ENCODE measurements around the gene C17orf107. TPM values are rescaled to one million over a fixed set of nuclear protein-coding genes. Genes with fewer than 3 reads are reported as not detected.
A peak's percentile ranks its signal among the peaks of the same experiment; 100 is the strongest.
"Not testable (repeated sequence)": the region's sequence is repeated elsewhere in the genome, so short reads cannot be mapped to it uniquely, and the experiment has no call there.

The C17orf107 gene
- polyA plus RNA-seq (2013, experiment 1 of 4), result 1.4 TPM
- 2.0 TPM for polyA plus RNA-seq (2013, experiment 2 of 4)
- 1.4 TPM for polyA plus RNA-seq (2013, experiment 3 of 4)
- 1.5 TPM for polyA plus RNA-seq (2013, experiment 4 of 4)

GRCh38 chr17:4899341-4900230, at the start of gene C17orf107:
Gene C17orf107, plus strand, starts transcription at chr17:4899536. Its CDS starts 227 bp downstream, at chr17:4899763.
- Histone ChIP-seq H3K36me3 (ENCODE audit: control insufficient read depth, insufficient read depth, low read length) (peaks cover 17% of the 10 kb centered on the region), H3K27ac (ENCODE audit: insufficient read depth, low read depth, low read length, poor library complexity, severe bottlenecking) (no peak within 1 kb of the TSS), H3K4me3 (ENCODE audit: insufficient read depth, low read depth, low read length) (peak within 1 kb of the TSS; percentile 27), H3K9me3 (ENCODE audit: control insufficient read depth, low read length) (no peaks in the 10 kb centered on the region), H3K27me3 (ENCODE audit: control insufficient read depth, insufficient read depth, low read length, poor library complexity, severe bottlenecking) (no peaks in the 10 kb centered on the region), H3K4me1 (ENCODE audit: control insufficient read depth, insufficient read depth, low read length) (no peaks in the 10 kb centered on the region)
- WGBS, 2 experiments, result 70 to 74% methylated on average over 60 of the region's 60 CpGs

- H3K27me3 ChIP-seq (ENCODE audit: control insufficient read depth, insufficient read depth, low read length, poor library complexity, severe bottlenecking), result no peaks in the 10 kb centered on the region
- H3K27ac ChIP-seq (ENCODE audit: insufficient read depth, low read depth, low read length, poor library complexity, severe bottlenecking), result no peak overlapping the region
- H3K4me3 ChIP-seq (ENCODE audit: insufficient read depth, low read depth, low read length), result no peak overlapping the region
- peaks cover 14% of the 10 kb centered on the region for H3K4me1 ChIP-seq (ENCODE audit: control insufficient read depth, insufficient read depth, low read length)
- WGBS, 2 experiments, result 87 to 92% methylated on average over 2 of the region's 2 CpGs
- H3K9me3 ChIP-seq (ENCODE audit: control insufficient read depth, low read length), result no peaks in the 10 kb centered on the region
- H3K36me3 ChIP-seq (ENCODE audit: control insufficient read depth, insufficient read depth, low read length), result no peaks in the 10 kb centered on the region
Measured at GRCh38 chr17:4850246-4850645, 49.1 kb upstream of the C17orf107 start.

- Histone ChIP-seq H3K9me3 (ENCODE audit: control insufficient read depth, low read length) (no peaks in the 10 kb centered on the region), H3K4me3 (ENCODE audit: insufficient read depth, low read depth, low read length) (no peak overlapping the region), H3K4me1 (ENCODE audit: control insufficient read depth, insufficient read depth, low read length) (peaks cover 15% of the 10 kb centered on the region), H3K36me3 (ENCODE audit: control insufficient read depth, insufficient read depth, low read length) (no peaks in the 10 kb centered on the region), H3K27ac (ENCODE audit: insufficient read depth, low read depth, low read length, poor library complexity, severe bottlenecking) (no peak overlapping the region), H3K27me3 (ENCODE audit: control insufficient read depth, insufficient read depth, low read length, poor library complexity, severe bottlenecking) (no peaks in the 10 kb centered on the region)
- WGBS, 2 experiments, result 90 to 91% methylated on average over 3 of the region's 3 CpGs
Measured at GRCh38 chr17:4851084-4851483, 48.3 kb upstream of the C17orf107 start.

- peaks cover 29% of the 10 kb centered on the region for H3K4me1 ChIP-seq (ENCODE audit: control insufficient read depth, insufficient read depth, low read length)
- no peaks in the 10 kb centered on the region for H3K9me3 ChIP-seq (ENCODE audit: control insufficient read depth, low read length)
- H3K4me3 ChIP-seq (ENCODE audit: insufficient read depth, low read depth, low read length), result no peak overlapping the region
- H3K27me3 ChIP-seq (ENCODE audit: control insufficient read depth, insufficient read depth, low read length, poor library complexity, severe bottlenecking), result no peaks in the 10 kb centered on the region
- H3K36me3 ChIP-seq (ENCODE audit: control insufficient read depth, insufficient read depth, low read length), result no peaks in the 10 kb centered on the region
- no peak overlapping the region for H3K27ac ChIP-seq (ENCODE audit: insufficient read depth, low read depth, low read length, poor library complexity, severe bottlenecking)
Measured at GRCh38 chr17:4852567-4853207, 46.6 kb upstream of the C17orf107 start.

- Histone ChIP-seq H3K4me3 (ENCODE audit: insufficient read depth, low read depth, low read length) (no peak overlapping the region), H3K4me1 (ENCODE audit: control insufficient read depth, insufficient read depth, low read length) (peaks cover 34% of the 10 kb centered on the region), H3K36me3 (ENCODE audit: control insufficient read depth, insufficient read depth, low read length) (no peaks in the 10 kb centered on the region), H3K9me3 (ENCODE audit: control insufficient read depth, low read length) (no peaks in the 10 kb centered on the region), H3K27me3 (ENCODE audit: control insufficient read depth, insufficient read depth, low read length, poor library complexity, severe bottlenecking) (no peaks in the 10 kb centered on the region), H3K27ac (ENCODE audit: insufficient read depth, low read depth, low read length, poor library complexity, severe bottlenecking) (no peak overlapping the region)
- WGBS, 2 experiments, result 95 to 98% methylated on average over 2 of the region's 2 CpGs
Measured at GRCh38 chr17:4853208-4853671, 46.1 kb upstream of the C17orf107 start.

GRCh38 chr17:4854111-4854681, 45.1 kb upstream of the C17orf107 start:
- Histone ChIP-seq H3K9me3 (ENCODE audit: control insufficient read depth, low read length) (no peaks in the 10 kb centered on the region), H3K4me1 (ENCODE audit: control insufficient read depth, insufficient read depth, low read length) (peaks cover 33% of the 10 kb centered on the region), H3K36me3 (ENCODE audit: control insufficient read depth, insufficient read depth, low read length) (no peaks in the 10 kb centered on the region), H3K27ac (ENCODE audit: insufficient read depth, low read depth, low read length, poor library complexity, severe bottlenecking) (no peak overlapping the region), H3K4me3 (ENCODE audit: insufficient read depth, low read depth, low read length) (no peak overlapping the region), H3K27me3 (ENCODE audit: control insufficient read depth, insufficient read depth, low read length, poor library complexity, severe bottlenecking) (no peaks in the 10 kb centered on the region)
- WGBS, 2 experiments, result 95 to 97% methylated on average over 5 of the region's 5 CpGs

- H3K4me1 ChIP-seq (ENCODE audit: control insufficient read depth, insufficient read depth, low read length), result peaks cover 41% of the 10 kb centered on the region
- H3K27me3 ChIP-seq (ENCODE audit: control insufficient read depth, insufficient read depth, low read length, poor library complexity, severe bottlenecking), result no peaks in the 10 kb centered on the region
- no peak overlapping the region for H3K4me3 ChIP-seq (ENCODE audit: insufficient read depth, low read depth, low read length)
- H3K9me3 ChIP-seq (ENCODE audit: control insufficient read depth, low read length), result no peaks in the 10 kb centered on the region
- H3K36me3 ChIP-seq (ENCODE audit: control insufficient read depth, insufficient read depth, low read length), result no peaks in the 10 kb centered on the region
- H3K27ac ChIP-seq (ENCODE audit: insufficient read depth, low read depth, low read length, poor library complexity, severe bottlenecking), result no peak overlapping the region
- 94 to 95% methylated on average over 16 to 17 of the region's 17 CpGs for WGBS, 2 experiments
Measured at GRCh38 chr17:4856271-4856936, 42.9 kb upstream of the C17orf107 start.

- Histone ChIP-seq H3K4me1 (ENCODE audit: control insufficient read depth, insufficient read depth, low read length) (peaks cover 41% of the 10 kb centered on the region), H3K27me3 (ENCODE audit: control insufficient read depth, insufficient read depth, low read length, poor library complexity, severe bottlenecking) (no peaks in the 10 kb centered on the region), H3K9me3 (ENCODE audit: control insufficient read depth, low read length) (no peaks in the 10 kb centered on the region), H3K27ac (ENCODE audit: insufficient read depth, low read depth, low read length, poor library complexity, severe bottlenecking) (no peak overlapping the region), H3K36me3 (ENCODE audit: control insufficient read depth, insufficient read depth, low read length) (no peaks in the 10 kb centered on the region), H3K4me3 (ENCODE audit: insufficient read depth, low read depth, low read length) (no peak overlapping the region)
- WGBS, 2 experiments, result 96 to 98% methylated on average over 7 of the region's 7 CpGs
Measured at GRCh38 chr17:4856937-4857314, 42.4 kb upstream of the C17orf107 start.

GRCh38 chr17:4857347-4857746, 42.0 kb upstream of the C17orf107 start:
- H3K4me1 ChIP-seq (ENCODE audit: control insufficient read depth, insufficient read depth, low read length), result peaks cover 41% of the 10 kb centered on the region
- H3K27ac ChIP-seq (ENCODE audit: insufficient read depth, low read depth, low read length, poor library complexity, severe bottlenecking), result not testable (repeated sequence)
- 81 to 82% methylated on average over 7 of the region's 7 CpGs for WGBS, 2 experiments

More at GRCh38 chr17:4857347-4857746, 42.0 kb upstream of the C17orf107 start:
- not testable (repeated sequence) for H3K4me3 ChIP-seq (ENCODE audit: insufficient read depth, low read depth, low read length); H3K36me3 ChIP-seq (ENCODE audit: control insufficient read depth, insufficient read depth, low read length); H3K9me3 ChIP-seq (ENCODE audit: control insufficient read depth, low read length); H3K27me3 ChIP-seq (ENCODE audit: control insufficient read depth, insufficient read depth, low read length, poor library complexity, severe bottlenecking)
